ENCODE measurements around the gene KLHL29. TPM values are rescaled to one million over a fixed set of nuclear protein-coding genes. Genes with fewer than 3 reads are reported as not detected.

KLHL29 gene
- total and polyA plus RNA-seq, 2 of the 13 experiments (the other 11 are each of a cell fraction or from before 2014, with no cell fraction given): 0.01 TPM; not detected in 1

DNA sequence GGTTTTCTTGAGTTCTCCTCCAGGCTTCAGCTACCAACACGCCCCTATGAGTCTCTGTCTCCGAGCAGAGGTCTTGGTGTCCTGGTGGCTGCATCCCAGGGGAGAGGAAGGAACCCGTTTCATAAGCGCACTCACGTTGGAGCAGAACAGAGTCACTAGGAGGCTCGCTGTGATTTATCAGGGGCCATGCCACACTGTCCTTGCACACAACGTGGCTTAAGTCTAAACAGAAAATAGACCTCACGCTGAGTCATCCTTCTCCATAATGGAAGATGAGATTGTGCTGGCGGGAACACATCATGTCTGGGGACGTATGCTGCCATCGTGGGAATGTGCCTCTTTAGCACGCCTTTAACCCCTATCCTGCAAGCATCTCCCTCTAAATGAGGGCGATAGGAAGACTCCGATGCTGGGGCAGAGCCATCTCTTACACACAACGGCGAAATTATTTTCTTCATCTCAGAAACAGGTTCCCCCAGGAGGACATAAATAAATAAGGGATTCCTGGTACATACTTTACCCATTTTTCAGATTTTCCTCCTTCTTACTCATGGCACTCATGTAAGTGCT, 211.4 kb downstream of the KLHL29 start (continued):
- TF ChIP-seq, protein P1, sequence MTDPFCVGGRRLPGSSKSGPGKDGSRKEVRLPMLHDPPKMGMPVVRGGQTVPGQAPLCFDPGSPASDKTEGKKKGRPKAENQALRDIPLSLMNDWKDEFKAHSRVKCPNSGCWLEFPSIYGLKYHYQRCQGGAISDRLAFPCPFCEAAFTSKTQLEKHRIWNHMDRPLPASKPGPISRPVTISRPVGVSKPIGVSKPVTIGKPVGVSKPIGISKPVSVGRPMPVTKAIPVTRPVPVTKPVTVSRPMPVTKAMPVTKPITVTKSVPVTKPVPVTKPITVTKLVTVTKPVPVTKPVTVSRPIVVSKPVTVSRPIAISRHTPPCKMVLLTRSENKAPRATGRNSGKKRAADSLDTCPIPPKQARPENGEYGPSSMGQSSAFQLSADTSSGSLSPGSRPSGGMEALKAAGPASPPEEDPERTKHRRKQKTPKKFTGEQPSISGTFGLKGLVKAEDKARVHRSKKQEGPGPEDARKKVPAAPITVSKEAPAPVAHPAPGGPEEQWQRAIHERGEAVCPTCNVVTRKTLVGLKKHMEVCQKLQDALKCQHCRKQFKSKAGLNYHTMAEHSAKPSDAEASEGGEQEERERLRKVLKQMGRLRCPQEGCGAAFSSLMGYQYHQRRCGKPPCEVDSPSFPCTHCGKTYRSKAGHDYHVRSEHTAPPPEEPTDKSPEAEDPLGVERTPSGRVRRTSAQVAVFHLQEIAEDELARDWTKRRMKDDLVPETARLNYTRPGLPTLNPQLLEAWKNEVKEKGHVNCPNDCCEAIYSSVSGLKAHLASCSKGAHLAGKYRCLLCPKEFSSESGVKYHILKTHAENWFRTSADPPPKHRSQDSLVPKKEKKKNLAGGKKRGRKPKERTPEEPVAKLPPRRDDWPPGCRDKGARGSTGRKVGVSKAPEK (CRISPR knock-in tag; IDR thresholded peaks at IDR 0.05; ENCODE audit: borderline replicate concordance): no peak
- no peak for TF ChIP-seq NFATC3 (CRISPR knock-in tag; IDR thresholded peaks at IDR 0.05)
- no peak for TF ChIP-seq SP4 (CRISPR knock-in tag; IDR thresholded peaks at IDR 0.05)
- TF ChIP-seq BRCA1 (CRISPR knock-in tag; IDR thresholded peaks at IDR 0.05): no peak
- no peak for TF ChIP-seq BHLHE40 (IDR thresholded peaks at IDR 0.05; ENCODE audit: low read length)
- TF ChIP-seq, protein P2, sequence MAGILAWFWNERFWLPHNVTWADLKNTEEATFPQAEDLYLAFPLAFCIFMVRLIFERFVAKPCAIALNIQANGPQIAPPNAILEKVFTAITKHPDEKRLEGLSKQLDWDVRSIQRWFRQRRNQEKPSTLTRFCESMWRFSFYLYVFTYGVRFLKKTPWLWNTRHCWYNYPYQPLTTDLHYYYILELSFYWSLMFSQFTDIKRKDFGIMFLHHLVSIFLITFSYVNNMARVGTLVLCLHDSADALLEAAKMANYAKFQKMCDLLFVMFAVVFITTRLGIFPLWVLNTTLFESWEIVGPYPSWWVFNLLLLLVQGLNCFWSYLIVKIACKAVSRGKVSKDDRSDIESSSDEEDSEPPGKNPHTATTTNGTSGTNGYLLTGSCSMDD (CRISPR knock-in tag; IDR thresholded peaks at IDR 0.05): no peak

DNA sequence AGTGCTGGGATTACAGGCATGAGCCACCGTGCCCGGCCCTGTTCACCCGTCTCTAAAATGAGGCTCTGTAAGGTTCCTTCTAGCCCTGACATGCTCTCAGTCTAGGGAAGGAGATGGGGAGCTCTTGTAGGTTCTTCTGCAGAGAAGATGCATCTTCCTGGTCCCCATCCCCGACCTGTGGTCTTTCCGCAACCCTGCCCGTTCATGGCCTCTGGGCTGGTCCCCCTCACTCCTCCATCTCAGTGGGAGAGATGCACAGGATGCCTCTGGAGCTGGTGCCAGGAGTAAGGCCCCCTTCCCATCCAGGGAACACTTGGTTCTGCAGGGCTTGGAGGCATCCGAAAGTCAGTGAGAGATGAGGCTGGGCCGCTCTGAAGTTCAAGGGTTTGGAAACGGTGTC, 212.7 kb downstream of the KLHL29 start:
- Histone ChIP-seq H3K9me3 (ENCODE audit: low read length) (no peaks in the 10 kb centered on the region), H4K20me1 (ENCODE audit: insufficient read depth, low read length) (no peaks in the 10 kb centered on the region), H3K4me2 (ENCODE audit: low read depth, low read length) (no peak overlapping the region), H3K9ac (ENCODE audit: insufficient read depth, low read depth, low read length) (no peak overlapping the region), H3K27me3 (ENCODE audit: control insufficient read depth in 1 of 2, insufficient read depth in 2 of 2, low read length in 2 of 2) (peaks cover 6 to 66% of the 10 kb centered on the region in 2 experiments; a peak in 4 of 5 replicates), H3K4me1 (ENCODE audit: insufficient read depth, low read length) (no peaks in the 10 kb centered on the region), H3K27ac (ENCODE audit: extremely low read length, insufficient read depth, low read length) (no peak overlapping the region), H3K4me3 (replicated peaks in 1 of 3; ENCODE audit: insufficient read depth in 1 of 3, low read depth in 2 of 3, low read length in 3 of 3) (no peak overlapping the region), H3K36me3 (replicated peaks in 1 of 2; ENCODE audit: control insufficient read depth in 1 of 2, insufficient read depth in 2 of 2, low read length in 2 of 2) (no peaks in the 10 kb centered on the region), H3K79me2 (ENCODE audit: insufficient read depth, low read length) (no peaks in the 10 kb centered on the region), H2AFZ (ENCODE audit: low read length) (no peak overlapping the region)
- ATAC-seq (no peak), DNase-seq (ENCODE audit: low spot score) (no peak), FAIRE-seq (no peak)
- 42% methylated on average over 9 of the region's 9 CpGs for WGBS (ENCODE audit: low lambda C conversion rate)
- intact Hi-C loops (cut with micrococcal nuclease; ENCODE audit: unreplicated experiment): no loop called here
- in situ Hi-C loops (cut with HindIII; ENCODE audit: extremely low pct_ligation_motif_present, low pct_unique_long_range_greater_than_20kb): no loop called here
- POLR2A ChIA-PET: no interaction called here
- CTCF ChIA-PET (ENCODE audit: low intra/inter-chr PET ratio, low total read pairs): no interaction called here
- no TSS peak for BruUV-seq (replicated peaks)
- TF ChIP-seq ZSCAN29 (CRISPR knock-in tag; conservative IDR thresholded peaks at IDR 0.05): no peak
- TF ChIP-seq, protein P3, sequence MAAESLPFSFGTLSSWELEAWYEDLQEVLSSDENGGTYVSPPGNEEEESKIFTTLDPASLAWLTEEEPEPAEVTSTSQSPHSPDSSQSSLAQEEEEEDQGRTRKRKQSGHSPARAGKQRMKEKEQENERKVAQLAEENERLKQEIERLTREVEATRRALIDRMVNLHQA (CRISPR knock-in tag; IDR thresholded peaks at IDR 0.05): no peak
- TF ChIP-seq SKI (IDR thresholded peaks at IDR 0.05; ENCODE audit: partially characterized antibody): no peak
- TF ChIP-seq ZSCAN12 (CRISPR knock-in tag; IDR thresholded peaks at IDR 0.05): no peak
- no peak for TF ChIP-seq ZNF12 (CRISPR knock-in tag; IDR thresholded peaks at IDR 0.05)
- TF ChIP-seq, protein P4, sequence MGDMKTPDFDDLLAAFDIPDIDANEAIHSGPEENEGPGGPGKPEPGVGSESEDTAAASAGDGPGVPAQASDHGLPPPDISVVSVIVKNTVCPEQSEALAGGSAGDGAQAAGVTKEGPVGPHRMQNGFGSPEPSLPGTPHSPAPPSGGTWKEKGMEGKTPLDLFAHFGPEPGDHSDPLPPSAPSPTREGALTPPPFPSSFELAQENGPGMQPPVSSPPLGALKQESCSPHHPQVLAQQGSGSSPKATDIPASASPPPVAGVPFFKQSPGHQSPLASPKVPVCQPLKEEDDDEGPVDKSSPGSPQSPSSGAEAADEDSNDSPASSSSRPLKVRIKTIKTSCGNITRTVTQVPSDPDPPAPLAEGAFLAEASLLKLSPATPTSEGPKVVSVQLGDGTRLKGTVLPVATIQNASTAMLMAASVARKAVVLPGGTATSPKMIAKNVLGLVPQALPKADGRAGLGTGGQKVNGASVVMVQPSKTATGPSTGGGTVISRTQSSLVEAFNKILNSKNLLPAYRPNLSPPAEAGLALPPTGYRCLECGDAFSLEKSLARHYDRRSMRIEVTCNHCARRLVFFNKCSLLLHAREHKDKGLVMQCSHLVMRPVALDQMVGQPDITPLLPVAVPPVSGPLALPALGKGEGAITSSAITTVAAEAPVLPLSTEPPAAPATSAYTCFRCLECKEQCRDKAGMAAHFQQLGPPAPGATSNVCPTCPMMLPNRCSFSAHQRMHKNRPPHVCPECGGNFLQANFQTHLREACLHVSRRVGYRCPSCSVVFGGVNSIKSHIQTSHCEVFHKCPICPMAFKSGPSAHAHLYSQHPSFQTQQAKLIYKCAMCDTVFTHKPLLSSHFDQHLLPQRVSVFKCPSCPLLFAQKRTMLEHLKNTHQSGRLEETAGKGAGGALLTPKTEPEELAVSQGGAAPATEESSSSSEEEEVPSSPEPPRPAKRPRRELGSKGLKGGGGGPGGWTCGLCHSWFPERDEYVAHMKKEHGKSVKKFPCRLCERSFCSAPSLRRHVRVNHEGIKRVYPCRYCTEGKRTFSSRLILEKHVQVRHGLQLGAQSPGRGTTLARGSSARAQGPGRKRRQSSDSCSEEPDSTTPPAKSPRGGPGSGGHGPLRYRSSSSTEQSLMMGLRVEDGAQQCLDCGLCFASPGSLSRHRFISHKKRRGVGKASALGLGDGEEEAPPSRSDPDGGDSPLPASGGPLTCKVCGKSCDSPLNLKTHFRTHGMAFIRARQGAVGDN (CRISPR knock-in tag; IDR thresholded peaks at IDR 0.05): no peak
- no peak for TF ChIP-seq XBP1 (CRISPR knock-in tag; IDR thresholded peaks at IDR 0.05)
- no peak for TF ChIP-seq RORA (CRISPR knock-in tag; IDR thresholded peaks at IDR 0.05)
- no peak for TF ChIP-seq ZNF335 (CRISPR knock-in tag; IDR thresholded peaks at IDR 0.05)
- TF ChIP-seq NFRKB (IDR thresholded peaks at IDR 0.05): no peak
- TF ChIP-seq ZNF510 (CRISPR knock-in tag; IDR thresholded peaks at IDR 0.05; ENCODE audit: low read depth): no peak
- no peak for TF ChIP-seq NFYB (CRISPR knock-in tag; IDR thresholded peaks at IDR 0.05)

All from HepG2 (cell line).